Liver (tissue), 9 donors: ENCODE measurements around the gene MRPL49. TPM values are rescaled to one million over a fixed set of nuclear protein-coding genes. Genes with fewer than 3 reads are reported as not detected.

Experiments used
- DNase-seq: peaks from one replicate; pipeline ENCODE4 v3.0.0-alpha.2; 2017; ENCODE audit warnings: low spot score
- H3K27ac ChIP-seq, 2 donors: one replicate each; pipeline ENCODE4 v1.7.0; 2013; ENCODE audit warnings: inconsistent platforms in 2 of 2, low read length in 2 of 2, control low read depth in 1 of 2, low read depth in 1 of 2, mild to moderate bottlenecking in 1 of 2
- H3K27me3 ChIP-seq, 4 donors: one replicate each; pipeline versions ENCODE4 v1.6.1 to v1.7.0; 2013; ENCODE audit warnings: low read length in 3 of 4, inconsistent platforms in 1 of 4, mild to moderate bottlenecking in 1 of 4, moderate library complexity in 1 of 4; ENCODE audit not compliant: control insufficient read depth in 4 of 4, insufficient read depth in 4 of 4
- H3K36me3 ChIP-seq, 4 donors: one replicate each; pipeline versions ENCODE4 v1.6.1 to v1.7.0; 2013; ENCODE audit warnings: low read length in 3 of 4, mild to moderate bottlenecking in 3 of 4, low read depth in 1 of 4, moderate library complexity in 1 of 4; ENCODE audit not compliant: control insufficient read depth in 4 of 4, insufficient read depth in 3 of 4
- H3K4me1 ChIP-seq, 4 donors: one replicate each; pipeline versions ENCODE4 v1.6.1 to v1.7.0; 2013; ENCODE audit warnings: low read length in 3 of 4, mild to moderate bottlenecking in 3 of 4, moderate library complexity in 1 of 4; ENCODE audit not compliant: control insufficient read depth in 4 of 4, insufficient read depth in 4 of 4
- H3K4me3 ChIP-seq, 3 donors: one replicate each; pipeline versions ENCODE4 v1.6.1 to v1.7.0; 2013; ENCODE audit warnings: low read length in 3 of 3, control low read depth in 1 of 3, low read depth in 1 of 3, mild to moderate bottlenecking in 1 of 3
- H3K9ac ChIP-seq, 2 donors: one replicate each; pipeline ENCODE4 v1.7.0; 2013; ENCODE audit warnings: low read length in 2 of 2, mild to moderate bottlenecking in 2 of 2, moderate library complexity in 2 of 2, control low read depth in 1 of 2, low read depth in 1 of 2
- H3K9me3 ChIP-seq, 4 donors: one replicate each; pipeline versions ENCODE4 v1.6.1 to v1.7.0; 2013; ENCODE audit warnings: low read length in 3 of 4; ENCODE audit not compliant: control insufficient read depth in 4 of 4
- ATF3 ChIP-seq: IDR thresholded peaks from 2 replicates; pipeline ENCODE4 v1.6.1; 2016; ENCODE audit warnings: antibody characterized with exemption
- CTCF ChIP-seq: fragments of 150-350 bp; IDR thresholded peaks from 2 replicates; pipeline ENCODE4 v1.5.1; 2017; ENCODE audit warnings: improper control_type of control experiment, low read depth, low read length; ENCODE audit not compliant: missing input control
- EGR1 ChIP-seq, 2 donors: IDR thresholded peaks; 2 replicates each; pipeline ENCODE4 v1.6.1; 2016 to 2018; ENCODE audit warnings: antibody characterized with exemption in 2 of 2, low read depth in 2 of 2
- FOXA2 ChIP-seq: IDR thresholded peaks from 2 replicates; pipeline ENCODE4 v1.6.1; 2016; ENCODE audit warnings: antibody characterized with exemption
- HNF4A ChIP-seq, 2 donors: conservative IDR thresholded peaks; 2 replicates each; pipeline ENCODE4 v1.6.1; 2016; ENCODE audit warnings: antibody characterized with exemption in 2 of 2, mild to moderate bottlenecking in 2 of 2
- JUND ChIP-seq, 2 donors: IDR thresholded peaks; 2 replicates each; pipeline ENCODE4 v1.6.1; 2016; ENCODE audit warnings: antibody characterized with exemption in 2 of 2
- MAX ChIP-seq: IDR thresholded peaks from 2 replicates; pipeline ENCODE4 v1.6.1; 2016; ENCODE audit warnings: antibody characterized with exemption
- NR2F2 ChIP-seq: IDR thresholded peaks from 2 replicates; pipeline ENCODE4 v1.6.1; 2016; ENCODE audit warnings: antibody characterized with exemption
- REST ChIP-seq: IDR thresholded peaks from 2 replicates; pipeline ENCODE4 v1.6.1; 2016; ENCODE audit warnings: antibody characterized with exemption, mild to moderate bottlenecking
- RXRA ChIP-seq, 2 donors: IDR thresholded peaks; 2 replicates each; pipeline ENCODE4 v1.6.1; 2017 to 2018; ENCODE audit warnings: antibody characterized with exemption in 2 of 2, mild to moderate bottlenecking in 1 of 2
- YY1 ChIP-seq: IDR thresholded peaks from 2 replicates; pipeline ENCODE4 v1.6.1; 2016; ENCODE audit warnings: antibody characterized with exemption, mild to moderate bottlenecking
- WGBS: extraction: QIAGEN DNeasy Blood & Tissue Kit; methylation state at CpG from one replicate; pipeline ENCODE4 v1.1.7; 2013; 5-methylcytosine and 5-hydroxymethylcytosine counted together
- polyA plus RNA-seq, 2 donors: library from polyadenylated mRNA; stranded (reverse) in 1 of 2; unstranded in 1 of 2; fragments of 200-250 nt in 1 of 2; fragments of >200 nt in 1 of 2; fragmentation: Nextera tagmentation in 1 of 2; extraction: Ambion mirVana in 1 of 2; gene quantifications; one replicate each; pipeline versions ENCODE4 v1.2.1 to v1.2.3, GENCODE V29; 2013 to 2015
- total RNA-seq, 2 donors: library from RNA; depleted of rRNA; stranded (reverse); fragments of >200 nt; gene quantifications; one replicate each; pipeline ENCODE4 v1.2.3, GENCODE V29; 2014
- donor health status: healthy.
- donor health status: healthy.
- donor health status: healthy.
- donor health status: healthy.
- donor health status: healthy.

Gene MRPL49
- total and polyA plus RNA-seq, 4 donors = 31.1 to 47.2 (median 35.4) TPM

GRCh38 chr11:65072631-65072966, 49.5 kb upstream of the MRPL49 start:
- no peaks in the 10 kb centered on the region for H3K36me3 ChIP-seq
- H3K4me3 ChIP-seq = no peak overlapping the region
- no peaks in the 10 kb centered on the region for H3K9me3 ChIP-seq
- H3K27me3 ChIP-seq = no peaks in the 10 kb centered on the region
- H3K27ac ChIP-seq = no peak overlapping the region
- H3K9ac ChIP-seq = no peak overlapping the region
- DNase-seq = no peak
- TF ChIP-seq CTCF (no peak), ATF3 (no peak), HNF4A (conservative IDR thresholded peaks at IDR 0.05) (no peak)
- 62% methylated on average over 1 of the region's 1 CpG for WGBS
- H3K4me1 ChIP-seq = no peaks in the 10 kb centered on the region

- no peak overlapping the region for H3K9ac ChIP-seq
- no peak overlapping the region for H3K27ac ChIP-seq
- H3K4me3 ChIP-seq = no peak overlapping the region
- no peaks in the 10 kb centered on the region for H3K9me3 ChIP-seq
- H3K4me1 ChIP-seq = no peaks in the 10 kb centered on the region
- H3K36me3 ChIP-seq = no peaks in the 10 kb centered on the region
- WGBS = 91% methylated on average over 4 of the region's 4 CpGs
- no peaks in the 10 kb centered on the region for H3K27me3 ChIP-seq
- TF ChIP-seq RXRA (IDR thresholded peaks at IDR 0.05) (no peak), EGR1 (IDR thresholded peaks at IDR 0.05; ENCODE audit: low read depth in 2 of 2) (no peak), NR2F2 (no peak), REST (no peak), JUND (IDR thresholded peaks at IDR 0.05) (no peak), CTCF (no peak), FOXA2 (no peak), MAX (no peak), YY1 (no peak)
- no peak for DNase-seq
Measured at GRCh38 chr11:65077451-65077850, 44.7 kb upstream of the MRPL49 start.
